ENCODE data around the gene PCDH9. TPM values are rescaled to one million over a fixed set of nuclear protein-coding genes. Genes with fewer than 3 reads are reported as not detected.

PCDH9 gene
- total RNA-seq, 1 donor from 2014 or later = 20.2 TPM

DNA sequence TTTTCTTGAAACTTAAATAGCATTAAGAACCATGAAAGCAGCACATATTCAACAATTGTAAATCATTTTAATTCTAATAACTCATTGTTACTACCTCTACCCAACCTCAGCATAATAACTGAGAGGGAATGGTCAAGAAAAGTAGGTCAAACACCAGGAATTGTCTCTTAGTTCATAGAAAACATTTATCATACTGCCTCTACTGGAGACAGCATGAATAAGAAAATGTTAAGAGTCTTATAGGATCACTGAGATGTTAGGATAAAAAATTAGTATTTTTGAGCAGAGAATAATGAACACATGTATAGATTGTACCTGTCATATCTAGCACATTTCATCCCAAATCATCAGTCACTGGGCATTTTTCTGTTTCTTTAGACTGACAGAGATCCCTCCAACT, 515.3 kb downstream of the PCDH9 start:
- no peak overlapping the region for H3K4me3 Mint-ChIP-seq
- H3K9me3 Mint-ChIP-seq = no peaks in the 10 kb centered on the region
- no peak for DNase-seq (ENCODE audit: extremely low spot score, unreplicated experiment)
- H3K27me3 Mint-ChIP-seq = no peaks in the 10 kb centered on the region
- TF ChIP-seq, protein P1, sequence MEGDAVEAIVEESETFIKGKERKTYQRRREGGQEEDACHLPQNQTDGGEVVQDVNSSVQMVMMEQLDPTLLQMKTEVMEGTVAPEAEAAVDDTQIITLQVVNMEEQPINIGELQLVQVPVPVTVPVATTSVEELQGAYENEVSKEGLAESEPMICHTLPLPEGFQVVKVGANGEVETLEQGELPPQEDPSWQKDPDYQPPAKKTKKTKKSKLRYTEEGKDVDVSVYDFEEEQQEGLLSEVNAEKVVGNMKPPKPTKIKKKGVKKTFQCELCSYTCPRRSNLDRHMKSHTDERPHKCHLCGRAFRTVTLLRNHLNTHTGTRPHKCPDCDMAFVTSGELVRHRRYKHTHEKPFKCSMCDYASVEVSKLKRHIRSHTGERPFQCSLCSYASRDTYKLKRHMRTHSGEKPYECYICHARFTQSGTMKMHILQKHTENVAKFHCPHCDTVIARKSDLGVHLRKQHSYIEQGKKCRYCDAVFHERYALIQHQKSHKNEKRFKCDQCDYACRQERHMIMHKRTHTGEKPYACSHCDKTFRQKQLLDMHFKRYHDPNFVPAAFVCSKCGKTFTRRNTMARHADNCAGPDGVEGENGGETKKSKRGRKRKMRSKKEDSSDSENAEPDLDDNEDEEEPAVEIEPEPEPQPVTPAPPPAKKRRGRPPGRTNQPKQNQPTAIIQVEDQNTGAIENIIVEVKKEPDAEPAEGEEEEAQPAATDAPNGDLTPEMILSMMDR (conservative IDR thresholded peaks at IDR 0.05) = peak; percentile 41
- no peak overlapping the region for H3K27ac Mint-ChIP-seq
- no peaks in the 10 kb centered on the region for H3K4me1 Mint-ChIP-seq (ENCODE audit: unreplicated experiment)
- H3K36me3 Mint-ChIP-seq = no peaks in the 10 kb centered on the region

DNA sequence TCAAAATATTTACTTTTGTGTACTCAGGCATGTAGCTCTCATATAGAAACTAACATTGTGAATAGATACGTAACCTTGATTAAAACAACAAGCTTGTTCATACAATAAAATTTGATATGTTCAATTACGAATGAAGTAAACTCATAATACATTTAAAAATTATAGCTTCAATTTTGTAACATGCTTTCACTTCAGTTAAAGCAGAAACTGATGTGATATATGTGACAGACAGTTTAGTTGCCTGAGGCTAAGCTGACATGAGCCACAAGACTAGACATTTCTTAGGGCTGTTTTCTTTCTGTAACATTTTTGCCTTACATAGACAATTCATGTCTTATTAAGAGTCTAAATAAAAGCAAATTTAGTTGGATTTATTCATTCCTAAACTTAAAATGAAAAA, 526.0 kb downstream of the PCDH9 start:
- no peak for DNase-seq (ENCODE audit: extremely low spot score, unreplicated experiment)
- Mint-ChIP-seq H3K27me3 (peaks cover 7% of the 10 kb centered on the region), H3K27ac (no peak overlapping the region), H3K4me3 (no peak overlapping the region), H3K36me3 (no peaks in the 10 kb centered on the region), H3K4me1 (ENCODE audit: unreplicated experiment) (peaks cover 9% of the 10 kb centered on the region), H3K9me3 (no peaks in the 10 kb centered on the region)
- TF ChIP-seq, protein P1 (conservative IDR thresholded peaks at IDR 0.05) = no peak

DNA sequence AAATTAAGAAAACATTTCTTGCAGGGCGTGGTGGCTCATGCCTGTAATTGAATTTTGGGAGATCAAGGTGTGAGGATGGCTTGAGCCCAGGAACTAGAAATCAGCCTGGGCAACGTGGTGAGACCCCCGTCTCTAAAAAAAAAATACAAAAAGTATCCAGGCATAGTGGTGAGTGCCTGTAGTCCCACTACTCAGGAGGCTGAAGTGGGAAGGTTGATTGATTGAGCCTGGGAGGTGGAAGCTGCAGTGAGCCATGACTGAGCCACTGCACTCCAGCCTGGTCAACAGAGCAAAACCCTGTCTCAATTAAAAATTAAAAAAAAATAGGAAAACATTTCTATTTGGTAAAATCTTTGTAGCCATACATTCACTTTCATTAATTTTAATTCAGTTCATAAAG, 526.5 kb downstream of the PCDH9 start:
- no peak for DNase-seq (ENCODE audit: extremely low spot score, unreplicated experiment)
- Mint-ChIP-seq H3K27ac (no peak overlapping the region), H3K36me3 (no peaks in the 10 kb centered on the region), H3K4me1 (ENCODE audit: unreplicated experiment) (peaks cover 9% of the 10 kb centered on the region), H3K27me3 (peaks cover 7% of the 10 kb centered on the region), H3K9me3 (no peaks in the 10 kb centered on the region), H3K4me3 (no peak overlapping the region)
- TF ChIP-seq, protein P1 (conservative IDR thresholded peaks at IDR 0.05) = no peak

DNA sequence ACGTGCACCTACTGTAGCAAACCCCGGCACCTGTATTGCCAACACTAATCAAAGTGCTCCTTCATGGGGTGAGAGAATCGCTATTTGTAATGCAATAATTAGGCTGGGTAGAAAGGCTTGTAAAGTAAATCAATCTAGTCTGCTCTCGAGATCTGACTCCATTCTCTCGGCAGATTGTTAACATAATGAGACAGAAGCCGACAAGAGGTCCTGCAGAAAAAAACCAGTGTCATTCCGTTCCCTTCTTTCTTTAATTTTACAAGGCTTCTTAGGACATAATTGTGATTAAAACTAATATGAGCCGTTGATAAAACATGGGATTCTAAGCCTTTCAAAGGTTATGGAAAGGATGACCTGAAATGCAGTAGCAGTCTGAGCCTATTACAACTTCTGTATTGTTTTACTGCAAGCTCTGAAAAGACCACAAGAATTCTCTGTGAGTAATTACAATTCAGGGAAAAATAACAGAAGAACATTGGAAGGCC, 530.0 kb downstream of the PCDH9 start:
- H3K36me3 Mint-ChIP-seq = no peaks in the 10 kb centered on the region
- peaks cover 9% of the 10 kb centered on the region for H3K4me1 Mint-ChIP-seq (ENCODE audit: unreplicated experiment)
- H3K27me3 Mint-ChIP-seq = peaks cover 7% of the 10 kb centered on the region
- peak overlapping the region; percentile 11 for H3K4me3 Mint-ChIP-seq
- TF ChIP-seq, protein P1 (conservative IDR thresholded peaks at IDR 0.05) = no peak
- H3K27ac Mint-ChIP-seq = no peak overlapping the region
- DNase-seq (ENCODE audit: extremely low spot score, unreplicated experiment) = no peak
- H3K9me3 Mint-ChIP-seq = no peaks in the 10 kb centered on the region

DNA sequence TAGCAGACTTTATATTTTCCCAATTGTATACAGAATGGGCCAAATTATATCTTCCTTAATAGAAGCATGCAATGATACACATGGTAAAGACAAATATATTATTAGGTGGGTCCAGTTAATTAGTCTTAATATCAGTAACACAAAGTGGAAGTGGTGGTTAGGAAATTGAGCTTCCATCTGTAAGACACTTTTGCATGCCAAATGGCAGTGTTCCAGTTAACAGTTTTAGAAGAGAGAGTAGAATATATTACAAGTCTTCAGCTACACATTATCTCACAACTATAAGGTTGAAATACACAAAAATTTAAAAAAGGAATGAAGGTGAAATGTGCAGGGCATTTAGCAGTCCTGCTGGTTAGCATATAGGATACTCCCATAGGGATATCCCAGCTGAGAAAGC, 536.5 kb downstream of the PCDH9 start:
- no peak overlapping the region for H3K4me3 Mint-ChIP-seq
- DNase-seq (ENCODE audit: extremely low spot score, unreplicated experiment) = no peak
- H3K27me3 Mint-ChIP-seq = no peaks in the 10 kb centered on the region
- peaks cover 10% of the 10 kb centered on the region for H3K4me1 Mint-ChIP-seq (ENCODE audit: unreplicated experiment)
- H3K9me3 Mint-ChIP-seq = no peaks in the 10 kb centered on the region
- H3K27ac Mint-ChIP-seq = no peak overlapping the region
- H3K36me3 Mint-ChIP-seq = no peaks in the 10 kb centered on the region
- TF ChIP-seq, protein P1 (conservative IDR thresholded peaks at IDR 0.05) = no peak

DNA sequence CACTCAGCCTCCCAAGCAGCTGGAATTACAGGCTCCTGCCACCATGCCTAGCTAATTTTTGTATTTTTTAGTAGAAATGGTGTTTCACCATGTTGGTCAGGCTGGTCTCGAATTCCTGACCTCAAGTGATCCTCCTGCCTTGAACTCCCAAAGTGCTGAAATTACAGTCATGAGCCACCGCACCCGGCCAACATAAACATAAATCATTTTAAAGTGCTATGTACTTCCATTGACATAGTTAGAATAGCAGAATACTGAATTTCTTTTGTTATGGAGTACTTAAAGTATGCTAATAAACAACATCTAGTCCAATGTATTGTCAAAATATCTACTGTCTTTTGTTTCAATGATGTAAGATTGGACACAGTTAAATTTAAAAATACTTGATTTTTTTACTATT, 539.0 kb downstream of the PCDH9 start:
- no peaks in the 10 kb centered on the region for H3K36me3 Mint-ChIP-seq
- TF ChIP-seq, protein P1 (conservative IDR thresholded peaks at IDR 0.05) = no peak
- no peaks in the 10 kb centered on the region for H3K27me3 Mint-ChIP-seq
- no peak overlapping the region for H3K4me3 Mint-ChIP-seq
- no peak for DNase-seq (ENCODE audit: extremely low spot score, unreplicated experiment)
- H3K27ac Mint-ChIP-seq = no peak overlapping the region
- peaks cover 10% of the 10 kb centered on the region for H3K4me1 Mint-ChIP-seq (ENCODE audit: unreplicated experiment)
- H3K9me3 Mint-ChIP-seq = no peaks in the 10 kb centered on the region

All from type B pancreatic cell (in vitro differentiated cells).